IPS DF 4.7 (cell line): ENCODE measurements around the gene GLB1L.
"Not testable (repeated sequence)": the region's sequence is repeated elsewhere in the genome, so short reads cannot be mapped to it uniquely, and the experiment has no call there.

Experiments
- DNase-seq: peaks from one replicate; pipeline ENCODE4 v3.0.0-alpha.2; 2013; ENCODE audit warnings: low spot score; ENCODE audit errors: extremely low read depth

The GLB1L gene

DNA sequence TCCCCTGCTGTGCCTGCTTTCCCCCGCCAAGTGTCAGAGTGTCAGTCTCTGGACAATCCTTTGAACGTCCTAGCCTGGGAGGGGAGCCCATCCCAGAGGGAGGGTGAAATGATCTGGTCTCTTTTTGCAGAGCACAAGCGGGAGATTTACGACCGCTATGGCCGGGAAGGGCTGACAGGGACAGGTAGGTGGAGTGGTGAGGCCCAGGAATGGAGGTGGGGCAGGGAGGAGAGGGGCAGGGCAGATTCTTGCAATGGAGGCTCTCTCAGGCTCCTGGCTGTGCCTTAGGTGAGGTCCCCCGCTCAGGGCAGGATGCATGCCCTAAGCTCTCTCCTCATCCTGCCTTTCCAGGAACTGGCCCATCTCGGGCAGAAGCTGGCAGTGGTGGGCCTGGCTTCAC lies 36.3 kb upstream of the GLB1L start:
- no peak for DNase-seq

DNA sequence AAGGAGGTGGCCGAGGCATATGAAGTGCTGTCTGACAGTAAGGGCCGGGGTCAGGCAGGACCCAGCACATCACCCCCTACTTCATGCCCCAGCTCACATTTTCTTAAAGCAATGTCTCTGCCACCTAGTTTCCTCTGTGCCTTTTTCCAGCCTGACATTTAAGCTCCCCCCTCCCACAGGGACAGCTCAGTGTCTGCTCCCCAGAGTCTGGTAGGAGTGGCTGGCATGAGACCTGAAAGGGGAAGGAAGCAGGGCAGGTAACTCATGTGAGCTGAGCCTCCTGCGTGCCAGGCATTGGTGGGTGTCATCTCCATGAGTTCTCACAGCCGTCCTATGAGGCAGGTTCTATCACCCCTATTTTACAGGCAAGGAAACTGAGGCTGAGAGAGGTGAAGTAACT lies 35.4 kb upstream of the GLB1L start:
- DNase-seq, result no peak

DNA sequence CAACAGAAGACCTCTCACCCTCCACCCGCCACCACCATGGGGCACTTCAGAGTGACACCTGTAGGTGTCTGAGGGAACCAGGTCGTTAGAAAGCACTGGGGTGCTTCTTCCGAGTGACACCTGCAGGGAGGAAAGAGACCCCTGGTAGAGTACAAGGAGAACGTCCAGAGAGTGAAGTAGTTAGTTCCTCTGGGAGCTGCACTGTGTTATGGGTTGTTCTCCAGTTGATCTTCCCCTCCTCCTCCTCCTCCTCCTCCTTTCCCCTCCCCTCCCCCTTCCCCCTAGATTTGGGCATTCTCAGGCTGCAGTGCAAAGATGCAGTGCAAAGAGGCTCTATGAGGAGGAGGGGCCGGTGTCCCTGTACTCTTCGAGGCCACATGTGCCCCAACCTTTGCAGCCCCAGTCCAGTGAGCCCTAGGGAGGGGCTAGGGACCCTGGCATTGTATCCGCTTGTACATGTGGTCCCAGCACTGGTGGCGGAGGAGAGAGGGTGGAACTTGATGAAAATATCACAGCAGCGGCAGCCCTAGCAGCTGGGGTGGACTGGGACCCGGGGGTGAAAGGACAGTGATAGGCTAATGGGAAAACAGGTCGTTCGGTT lies 34.8 kb upstream of the GLB1L start:
- DNase-seq, result no peak

DNA sequence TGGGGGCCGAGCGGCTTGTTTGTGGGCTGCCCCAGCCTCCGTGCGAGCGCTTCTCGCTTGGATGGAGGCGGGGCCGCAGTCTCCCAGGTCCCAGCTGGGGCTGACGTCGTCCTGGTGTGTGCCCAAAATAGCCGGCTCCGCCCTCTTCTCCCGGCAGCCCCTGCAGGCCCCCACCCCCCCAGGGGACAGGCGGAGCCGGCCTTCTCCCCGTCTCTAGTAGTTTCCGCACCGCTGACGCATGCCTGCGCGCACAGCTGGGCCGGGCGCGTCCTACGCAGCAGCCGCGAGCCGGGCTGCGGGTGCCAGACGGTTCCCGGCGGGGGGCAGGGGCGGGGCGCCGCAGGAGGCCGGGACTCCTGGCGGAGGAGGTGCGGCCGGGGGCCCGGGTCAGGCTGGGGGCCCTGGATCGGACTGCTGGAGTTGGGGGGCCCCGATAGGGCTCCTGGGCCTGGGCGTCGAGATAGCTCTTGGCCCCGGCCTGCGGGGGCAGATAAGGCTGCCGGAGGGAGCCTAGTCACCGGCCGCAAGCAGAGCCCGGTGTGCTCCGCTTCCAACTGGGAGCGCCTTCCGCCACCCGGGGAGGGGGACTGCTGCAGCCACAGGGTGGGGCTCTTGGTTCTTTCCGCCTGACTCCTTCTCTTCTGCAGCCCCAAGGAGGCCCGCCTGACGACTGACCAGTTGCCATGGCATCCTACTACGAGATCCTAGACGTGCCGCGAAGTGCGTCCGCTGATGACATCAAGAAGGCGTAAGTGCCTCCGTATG lies 34.1 kb upstream of the GLB1L start, which contains the start of gene DNAJB2:
DNAJB2 (plus strand) TSS at position 216 of the 765 bp plus-strand sequence; CDS start at position 684, 468 bp downstream.
- peak; percentile 79 for DNase-seq

DNA sequence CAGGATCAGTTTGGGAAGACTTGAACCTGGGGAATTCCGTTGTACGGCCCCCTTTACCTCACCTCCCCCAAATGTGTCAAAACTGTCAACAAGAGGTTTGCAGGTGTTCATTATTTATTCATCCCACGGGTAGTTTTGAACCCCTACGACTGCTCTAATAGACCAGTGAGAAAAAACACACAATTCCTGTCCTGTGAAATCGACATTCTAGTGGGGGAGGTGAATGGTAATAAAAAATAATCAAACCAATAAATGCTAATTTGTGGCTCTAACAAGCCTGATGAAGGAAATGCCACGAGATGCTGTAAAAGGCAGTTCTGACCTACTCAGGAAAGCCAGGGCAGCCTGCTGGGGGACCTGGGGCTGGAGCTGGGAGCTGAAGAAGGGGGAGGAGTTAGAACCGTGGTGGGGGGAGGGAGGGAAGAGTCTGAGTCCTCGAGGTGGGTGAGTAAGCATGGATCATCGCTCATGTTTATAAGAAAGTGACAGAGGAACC lies 33.5 kb upstream of the GLB1L start:
- DNase-seq, result no peak

DNA sequence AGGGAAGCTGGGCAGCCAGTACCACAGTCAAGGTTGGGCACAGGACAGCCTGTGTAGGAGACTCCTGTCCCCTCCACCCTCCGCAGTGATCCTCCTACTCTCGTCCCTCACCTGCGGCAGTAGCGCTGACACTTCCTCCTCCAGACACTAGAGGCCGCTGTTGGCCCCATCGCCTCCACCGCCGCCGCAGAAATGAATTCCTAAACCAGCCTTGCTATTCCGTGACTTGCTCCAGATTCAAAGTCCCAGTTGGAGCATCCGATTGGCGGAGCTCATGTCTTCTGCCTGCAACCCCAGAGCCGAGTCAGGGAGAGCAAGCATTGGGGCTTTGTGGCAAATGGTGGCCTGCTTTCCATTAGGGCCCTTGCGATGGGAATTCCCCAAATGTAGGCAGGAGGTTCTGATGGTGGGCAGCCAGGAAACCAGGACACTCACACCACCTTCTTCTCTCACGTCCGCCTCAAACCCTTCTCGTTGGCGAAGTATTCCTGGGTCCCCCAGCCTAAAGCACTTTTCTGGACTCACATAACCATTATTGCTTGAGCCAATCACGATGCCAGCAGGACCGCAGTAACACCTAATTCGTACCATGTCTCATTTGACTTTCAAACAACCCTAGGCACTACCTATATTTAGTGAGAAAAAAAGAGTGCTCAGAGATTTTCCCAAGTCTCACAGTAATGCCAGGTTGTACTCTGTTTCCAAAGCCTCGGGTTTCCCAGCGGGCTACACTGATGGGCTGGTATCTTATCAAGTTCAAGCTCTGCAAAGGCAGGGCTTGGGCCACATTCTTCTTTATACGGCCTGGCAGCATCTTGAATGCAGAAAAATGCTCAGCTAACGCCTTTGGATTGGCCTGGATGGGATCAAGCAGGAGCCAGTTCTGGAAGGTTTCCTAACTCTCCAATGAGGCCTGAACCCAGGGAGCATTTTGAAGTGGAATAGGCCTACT lies 32.7 kb upstream of the GLB1L start:
- DNase-seq, result no peak

DNA sequence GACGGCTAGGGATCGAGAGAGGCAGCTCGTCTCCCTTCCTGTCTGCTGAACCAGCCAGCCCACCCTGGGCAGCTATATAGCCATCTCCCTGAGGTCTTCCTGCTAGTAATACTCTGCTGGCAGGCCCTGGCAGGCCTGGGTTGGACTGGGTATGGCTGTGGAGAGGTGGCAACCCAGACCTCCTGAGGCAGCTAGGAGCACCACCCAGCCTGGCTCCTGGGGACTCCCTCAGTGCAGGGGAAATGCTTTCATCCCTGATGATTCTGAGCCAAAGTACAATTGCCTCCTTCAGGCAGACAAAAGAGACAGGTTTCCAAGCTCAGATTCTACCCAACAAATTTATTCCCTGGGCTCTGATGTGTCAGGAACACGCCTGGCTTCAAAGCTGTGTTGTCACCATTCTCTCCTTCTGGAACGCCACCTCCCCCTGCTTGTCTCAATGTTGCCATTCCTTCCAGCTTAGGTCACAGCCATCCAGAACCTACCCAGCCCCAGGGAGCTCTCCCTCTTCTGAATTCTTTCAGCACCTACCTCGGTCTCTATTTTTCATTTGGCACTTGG lies 29.2 kb upstream of the GLB1L start:
- no peak for DNase-seq

DNA sequence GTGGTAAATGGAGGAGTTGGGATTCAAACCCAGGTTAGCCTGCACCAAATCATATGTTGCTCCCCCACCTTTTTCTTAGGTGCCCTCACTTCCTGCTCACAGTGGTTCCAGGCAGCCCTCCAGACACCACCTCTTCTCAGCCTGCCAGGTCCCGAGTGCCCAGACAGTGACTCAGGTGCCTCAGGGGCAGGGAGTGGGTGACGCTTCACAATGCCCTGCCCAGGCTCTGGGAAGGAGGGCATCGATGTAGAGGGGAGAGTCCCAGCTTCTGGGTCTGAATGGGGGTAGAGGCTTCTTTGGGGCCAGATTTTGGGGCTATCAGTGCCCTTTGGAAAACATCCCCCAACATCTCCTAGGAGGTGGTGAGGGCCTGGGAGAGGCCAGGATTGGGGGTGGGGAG lies 28.7 kb upstream of the GLB1L start:
- DNase-seq, result no peak

DNA sequence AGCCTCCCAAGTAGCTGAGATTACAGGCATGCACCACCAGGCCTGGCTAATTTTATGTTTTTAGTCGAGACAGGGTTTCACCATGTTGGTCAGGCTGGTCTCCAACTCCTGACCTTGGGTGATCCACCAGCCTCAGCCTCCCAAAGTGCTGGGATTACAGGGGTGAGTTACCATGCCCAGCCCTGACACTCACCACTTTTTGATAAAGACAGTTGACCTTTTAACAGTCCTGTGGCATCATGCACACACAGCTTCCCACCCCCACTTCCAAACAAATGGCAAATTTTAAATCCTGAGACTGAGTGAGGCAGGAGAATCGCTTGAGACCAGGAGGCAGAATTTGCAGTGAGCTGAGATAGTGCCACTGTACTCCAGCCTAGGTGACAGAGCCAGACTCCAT lies 27.8 kb upstream of the GLB1L start:
- DNase-seq, result no peak

DNA sequence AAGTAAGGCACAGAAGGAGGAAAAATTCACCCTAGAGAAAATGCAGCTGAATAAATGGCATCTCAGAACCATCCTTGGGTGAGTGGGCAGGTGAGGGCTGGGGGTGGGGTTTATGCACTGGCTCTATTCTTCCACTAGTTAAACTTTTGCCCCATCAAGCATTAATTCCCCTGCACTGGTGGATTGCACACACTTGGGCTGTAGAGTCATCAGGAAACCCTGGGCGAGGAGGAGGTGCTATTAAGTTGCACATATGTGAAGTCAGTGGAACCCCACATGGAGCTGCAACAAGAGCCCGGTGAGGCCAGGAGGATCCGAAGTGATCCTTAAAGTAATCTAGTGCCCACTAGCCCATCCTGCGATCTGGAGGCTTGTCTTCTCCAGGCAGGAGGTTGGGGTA lies 27.1 kb upstream of the GLB1L start:
- no peak for DNase-seq

DNA sequence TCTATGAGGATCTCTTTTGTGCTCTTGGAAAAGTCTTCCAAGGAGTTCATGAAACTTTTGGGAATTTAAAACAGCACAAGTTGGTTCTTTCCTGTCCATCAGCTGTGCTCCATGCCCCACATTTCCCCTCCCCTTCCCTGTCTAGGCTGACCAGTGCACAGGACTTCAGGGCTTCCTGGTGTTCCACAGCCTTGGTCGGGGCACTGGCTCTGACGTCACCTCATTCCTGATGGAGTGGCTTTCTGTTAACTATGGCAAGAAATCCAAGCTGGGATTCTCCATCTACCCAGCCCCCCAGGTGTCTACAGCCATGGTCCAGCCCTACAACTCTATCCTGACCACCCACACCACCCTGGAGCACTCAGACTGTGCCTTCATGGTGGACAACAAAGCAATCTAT lies 25.8 kb upstream of the GLB1L start:
- DNase-seq, result no peak

DNA sequence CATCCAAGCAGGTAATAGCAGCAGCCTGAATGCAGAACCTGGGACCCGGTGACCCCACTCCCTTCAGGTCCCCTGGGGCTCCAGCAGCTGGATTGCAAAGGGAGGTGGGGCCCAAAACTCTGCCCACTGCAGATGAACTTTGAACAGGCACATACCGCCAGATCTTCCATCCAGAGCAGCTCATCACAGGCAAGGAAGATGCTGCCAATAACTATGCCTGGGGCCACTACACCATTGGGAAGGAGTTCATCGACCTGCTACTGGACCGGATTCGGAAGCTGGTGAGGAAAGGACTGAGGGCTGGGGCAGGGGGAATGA lies 24.8 kb upstream of the GLB1L start:
- DNase-seq, result no peak

DNA sequence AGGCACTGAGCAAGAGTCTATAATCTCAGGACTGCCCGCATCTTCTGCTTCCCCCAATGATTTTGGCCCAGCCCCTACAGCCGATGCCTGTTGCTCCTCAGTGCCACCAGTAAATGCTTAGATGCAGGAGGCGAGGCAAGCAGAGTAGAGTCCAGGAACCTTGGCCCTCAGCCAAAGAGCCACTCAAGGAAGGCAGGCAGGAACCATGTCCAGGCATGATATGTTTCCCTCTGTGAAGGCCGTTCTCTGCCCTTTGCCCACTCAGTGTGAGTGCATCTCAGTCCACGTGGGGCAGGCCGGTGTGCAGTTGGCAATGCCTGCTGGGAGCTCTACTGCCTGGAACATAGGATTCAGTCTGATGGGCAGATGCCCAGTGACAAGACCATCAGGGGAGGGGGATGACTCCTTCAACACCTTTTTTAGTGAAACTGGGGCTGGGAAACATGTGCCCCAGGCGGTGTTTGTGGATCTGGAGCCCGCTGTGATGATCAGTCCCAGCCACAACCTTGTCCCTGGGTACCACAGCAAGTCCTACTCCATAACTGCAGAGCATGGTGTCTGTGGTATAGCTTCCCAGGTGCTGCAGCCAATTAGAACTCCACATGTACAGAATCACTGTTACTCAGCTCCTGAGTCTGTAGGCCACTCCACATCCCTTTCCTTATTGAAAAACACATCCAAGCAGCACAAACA lies 24.3 kb upstream of the GLB1L start:
- no peak for DNase-seq

DNA sequence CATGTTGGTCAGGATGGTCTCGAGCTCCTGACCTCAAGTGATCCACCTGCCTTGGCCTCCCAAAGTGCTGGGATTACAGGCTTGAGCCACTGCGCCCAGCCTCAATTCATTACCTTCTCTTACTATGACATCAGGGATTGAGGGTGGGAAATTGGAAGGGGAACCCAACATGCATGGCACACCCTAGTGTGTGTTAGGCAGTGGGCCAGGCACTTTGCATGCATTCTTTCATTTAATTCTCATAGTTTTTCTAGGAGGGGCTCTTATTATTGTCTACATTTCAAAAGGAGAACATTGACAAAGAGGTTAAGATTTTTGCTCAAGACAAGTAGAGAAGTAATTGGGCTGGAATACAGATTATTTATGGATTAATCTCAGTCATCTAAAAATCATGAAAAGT lies 23.1 kb upstream of the GLB1L start:
- no peak for DNase-seq

DNA sequence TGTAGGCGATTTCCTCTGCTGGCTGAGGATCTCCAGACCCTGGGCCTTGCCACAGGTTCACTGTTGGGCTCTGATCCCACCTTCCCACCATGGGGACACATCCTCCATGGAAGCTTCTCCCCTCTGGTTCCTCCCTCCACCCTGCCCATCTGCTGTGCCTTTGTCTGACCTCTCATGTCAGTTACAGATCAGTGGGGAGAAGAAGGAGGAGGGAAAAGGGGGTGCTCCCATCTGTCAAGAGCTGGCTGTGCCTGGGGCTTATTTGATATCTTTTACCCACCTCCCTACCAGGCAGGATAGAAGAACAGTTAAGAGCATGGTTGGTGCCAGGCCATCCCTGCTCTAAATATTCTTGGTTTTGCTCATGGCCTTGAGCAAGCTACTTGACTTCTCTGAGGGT lies 21.6 kb upstream of the GLB1L start:
- no peak for DNase-seq

DNA sequence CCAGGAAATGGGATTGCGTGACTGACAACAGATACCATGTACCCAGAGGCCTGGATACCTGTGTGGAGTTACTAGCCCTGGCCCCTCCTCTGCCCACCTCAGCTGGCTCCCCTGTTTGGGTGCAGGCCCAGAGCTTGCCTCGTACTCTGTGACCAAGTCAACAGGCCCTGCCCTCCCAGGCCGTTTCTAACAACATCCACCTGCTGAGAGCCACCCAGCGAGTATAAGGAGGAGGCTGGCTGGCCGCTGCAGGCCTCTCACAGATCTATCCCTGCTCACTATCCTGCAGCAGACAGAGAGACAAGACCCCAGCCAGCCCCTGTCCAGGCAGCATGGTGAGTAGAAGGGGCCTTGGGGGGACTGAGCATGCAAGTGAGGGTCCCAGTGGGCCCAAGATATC lies 21.0 kb upstream of the GLB1L start:
- DNase-seq, result no peak

DNA sequence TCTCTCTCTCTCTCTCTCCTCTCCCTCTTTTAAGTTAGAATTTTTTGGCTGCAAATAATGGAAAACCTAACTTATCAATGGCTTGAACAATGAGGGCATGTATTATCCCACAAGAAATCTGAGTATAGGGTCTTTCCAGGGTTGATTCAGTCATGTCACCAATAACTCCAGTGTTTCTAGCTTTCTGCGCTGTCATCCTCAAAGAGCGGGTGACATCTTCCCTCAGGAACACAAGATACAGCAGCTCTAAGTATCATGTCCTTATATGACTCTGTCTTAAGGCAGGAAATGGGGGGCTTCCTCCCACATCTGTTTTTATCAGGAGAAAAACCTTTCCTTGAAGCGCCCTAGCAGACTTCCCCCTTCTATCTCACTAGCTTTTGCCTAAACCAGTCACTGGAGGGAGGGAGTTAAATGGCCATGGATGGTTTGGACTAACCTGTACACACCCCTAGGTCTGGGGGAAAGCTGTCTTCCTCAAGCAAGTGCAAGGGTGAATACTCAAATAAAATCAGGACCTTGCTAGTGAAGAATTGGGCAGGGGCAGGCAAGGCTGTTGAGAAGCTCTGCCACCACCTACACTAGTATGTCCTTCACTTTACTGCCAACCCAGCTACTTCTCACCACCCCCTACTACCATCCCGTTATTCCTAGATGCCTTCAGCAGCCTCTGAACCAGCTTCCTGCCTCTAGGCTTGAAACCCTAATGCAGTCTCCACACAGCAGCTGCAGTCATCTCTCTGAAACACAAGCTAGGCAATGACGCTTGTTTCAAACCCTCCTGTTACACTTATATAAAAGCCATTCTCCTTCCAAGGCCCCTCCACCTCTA lies 16.0 kb upstream of the GLB1L start:
- DNase-seq, result no peak

DNA sequence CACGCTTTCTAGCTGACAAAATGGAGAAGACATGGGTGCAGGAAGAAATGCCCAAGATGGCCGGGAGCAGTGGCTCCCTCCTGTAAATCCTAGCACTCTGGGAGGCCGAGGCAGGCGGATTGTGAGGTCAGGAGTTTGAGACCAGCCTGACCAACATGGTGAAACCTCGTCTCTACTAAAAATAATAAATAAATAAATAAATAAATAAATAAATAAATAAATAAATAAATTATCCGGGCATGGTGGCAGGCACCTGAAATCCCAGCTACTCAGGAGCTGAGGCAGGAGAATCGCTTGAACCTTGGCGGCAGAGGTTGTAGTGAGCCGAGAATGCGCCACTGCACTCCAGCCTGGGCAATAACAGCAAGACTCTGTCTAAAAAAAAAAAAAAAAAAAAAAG lies 13.7 kb upstream of the GLB1L start:
- not testable (repeated sequence) for DNase-seq

DNA sequence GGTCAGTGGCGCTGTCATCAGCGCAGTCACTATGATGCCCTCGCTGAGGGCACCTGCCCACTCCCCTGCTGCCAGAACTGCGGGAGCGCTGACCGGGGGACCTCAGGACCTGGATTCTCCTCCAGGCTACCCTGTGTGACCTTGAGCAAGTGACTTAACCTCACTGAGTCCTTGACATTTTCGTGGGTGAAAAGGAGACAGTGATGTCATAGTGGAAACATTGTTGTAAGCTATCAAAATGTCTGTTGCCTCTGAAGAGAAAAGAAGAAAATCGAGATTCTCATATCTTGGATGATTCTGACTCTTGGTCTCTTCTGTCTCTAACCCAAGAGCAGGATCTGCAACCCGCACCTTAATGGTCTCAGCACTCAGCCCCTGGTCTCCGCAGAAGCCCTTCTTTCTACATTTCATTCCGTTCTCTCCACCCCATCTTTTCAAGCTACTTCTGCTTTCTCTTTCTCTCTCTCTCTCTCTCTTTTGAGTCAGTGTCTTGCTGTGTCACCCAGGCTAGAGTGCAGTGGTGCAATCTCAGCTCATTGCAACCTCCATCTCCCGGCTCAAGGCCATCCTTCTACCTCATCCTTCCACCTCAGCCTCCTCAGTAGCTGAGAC lies 9.5 kb upstream of the GLB1L start:
- no peak for DNase-seq
